HT1080 (cell line): ENCODE results near the gene LTF. TPM values are rescaled to one million over a fixed set of nuclear protein-coding genes. Genes with fewer than 3 reads are reported as not detected.
"Not testable (repeated sequence)": the region's sequence is repeated elsewhere in the genome, so short reads cannot be mapped to it uniquely, and the experiment has no call there.

Experiments
- DNase-seq: peaks from one replicate; pipeline ENCODE4 v3.0.0-alpha.2; 2015; ENCODE audit warnings: low read depth
- total RNA-seq: library from RNA; depleted of rRNA; stranded (reverse); fragments of >200 nt; shearing (Covaris generic); gene quantifications from 2 replicates; pipeline ENCODE4 v1.2.3, GENCODE V29; 2014

LTF gene
- total RNA-seq, 1 experiment from 2014 or later: 0.16 TPM

GRCh38 chr3:46416811-46417510 lies 47.7 kb downstream of the LTF start:
- no peak for DNase-seq

DNA sequence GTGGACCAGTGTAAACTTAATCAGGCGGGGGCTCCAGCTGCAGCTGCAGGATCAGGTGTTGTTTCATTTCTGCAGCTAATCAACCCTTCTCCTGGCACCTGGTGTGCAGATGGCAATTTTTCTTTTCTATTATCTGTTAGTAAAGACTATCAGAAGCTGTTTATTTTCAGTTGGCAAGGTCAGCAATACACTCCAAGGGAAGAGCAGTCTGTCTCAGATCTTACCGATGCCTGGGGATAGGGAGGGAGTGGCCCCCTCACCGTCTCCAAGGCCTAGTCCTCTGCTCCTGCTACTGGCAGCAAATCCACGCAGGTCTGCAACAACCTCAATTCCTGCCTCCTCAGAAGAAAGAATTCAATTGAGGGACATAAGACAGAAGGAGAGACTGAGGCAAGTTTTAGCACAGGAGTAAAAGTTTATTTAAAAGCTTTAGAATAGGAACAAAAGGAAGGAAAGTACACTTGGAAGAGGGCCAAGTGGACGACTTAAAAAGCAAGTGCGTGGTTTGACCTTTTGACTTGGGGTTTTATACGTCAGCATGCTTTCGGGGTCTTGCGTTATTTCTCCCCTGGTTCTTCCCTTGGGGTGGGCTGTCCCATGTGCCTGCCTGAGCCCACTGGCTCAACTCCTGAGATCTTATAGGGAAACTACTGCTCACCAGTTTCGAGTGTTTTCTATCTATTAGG lies 48.4 kb downstream of the LTF start:
- DNase-seq: no peak

DNA sequence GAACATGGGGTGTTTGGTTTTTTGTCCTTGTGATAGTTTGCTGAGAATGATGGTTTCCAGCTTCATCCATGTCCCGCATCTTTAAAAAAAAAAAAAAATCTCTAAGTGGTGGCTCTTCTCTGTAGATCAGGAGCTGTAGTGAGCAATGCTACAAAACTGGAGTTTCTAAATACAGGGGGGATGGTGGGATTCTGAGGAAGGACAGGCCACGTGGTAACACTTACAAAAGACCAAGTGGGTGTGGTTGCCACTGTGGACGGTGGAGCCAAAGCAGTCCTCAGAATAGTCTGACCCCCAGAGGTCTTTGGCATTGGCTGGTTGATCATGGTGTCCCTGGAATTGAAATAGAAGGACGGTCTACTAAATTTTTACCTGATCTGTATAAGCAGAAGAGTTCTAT lies 50.0 kb downstream of the LTF start:
- no peak for DNase-seq

GRCh38 chr3:46413951-46414350 lies 50.8 kb downstream of the LTF start:
- no peak for DNase-seq

DNA sequence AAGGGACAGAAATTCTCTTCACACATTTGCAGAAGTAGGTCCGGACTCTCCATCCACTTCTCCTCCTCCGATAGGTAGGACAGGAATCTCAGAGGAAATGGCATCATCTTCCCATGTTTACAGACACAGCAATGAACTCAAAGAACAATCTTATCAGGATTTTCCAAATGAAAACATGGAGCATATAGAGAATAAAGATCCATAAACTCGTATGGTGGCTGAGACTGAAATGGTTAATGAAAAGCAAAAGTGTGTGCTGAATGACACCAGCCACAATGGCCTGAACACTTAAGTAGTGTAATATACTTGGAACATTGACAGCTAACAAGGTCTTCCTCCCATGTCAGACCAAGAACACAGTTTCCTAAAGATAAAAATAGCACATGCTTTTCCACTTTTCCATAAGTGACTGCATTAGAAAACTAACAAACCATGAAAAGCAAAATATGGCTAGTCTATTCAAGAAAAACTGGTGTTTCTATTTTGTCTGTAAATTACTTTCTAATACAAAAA lies 51.9 kb downstream of the LTF start:
- no peak for DNase-seq

DNA sequence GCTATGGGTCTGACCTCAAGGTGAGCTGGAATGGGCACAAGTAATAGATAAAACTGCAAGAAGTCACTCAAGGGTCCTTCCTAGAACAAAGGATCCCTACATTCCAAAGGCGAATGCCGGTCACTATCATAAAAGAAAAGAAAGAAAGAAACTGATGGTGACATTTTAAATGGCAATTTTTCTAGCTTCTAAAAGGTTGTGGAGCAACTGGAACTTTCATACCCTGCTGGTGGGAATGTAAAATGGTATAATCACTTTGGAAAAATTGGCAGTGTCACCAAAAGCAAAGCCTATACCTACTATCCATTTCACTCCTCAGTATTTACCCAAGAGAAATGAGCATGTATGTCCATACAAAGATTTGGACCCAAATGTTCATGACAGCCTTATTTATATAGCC lies 53.4 kb downstream of the LTF start:
- no peak for DNase-seq

GRCh38 chr3:46410669-46411068 lies 54.0 kb downstream of the LTF start:
- DNase-seq: no peak

DNA sequence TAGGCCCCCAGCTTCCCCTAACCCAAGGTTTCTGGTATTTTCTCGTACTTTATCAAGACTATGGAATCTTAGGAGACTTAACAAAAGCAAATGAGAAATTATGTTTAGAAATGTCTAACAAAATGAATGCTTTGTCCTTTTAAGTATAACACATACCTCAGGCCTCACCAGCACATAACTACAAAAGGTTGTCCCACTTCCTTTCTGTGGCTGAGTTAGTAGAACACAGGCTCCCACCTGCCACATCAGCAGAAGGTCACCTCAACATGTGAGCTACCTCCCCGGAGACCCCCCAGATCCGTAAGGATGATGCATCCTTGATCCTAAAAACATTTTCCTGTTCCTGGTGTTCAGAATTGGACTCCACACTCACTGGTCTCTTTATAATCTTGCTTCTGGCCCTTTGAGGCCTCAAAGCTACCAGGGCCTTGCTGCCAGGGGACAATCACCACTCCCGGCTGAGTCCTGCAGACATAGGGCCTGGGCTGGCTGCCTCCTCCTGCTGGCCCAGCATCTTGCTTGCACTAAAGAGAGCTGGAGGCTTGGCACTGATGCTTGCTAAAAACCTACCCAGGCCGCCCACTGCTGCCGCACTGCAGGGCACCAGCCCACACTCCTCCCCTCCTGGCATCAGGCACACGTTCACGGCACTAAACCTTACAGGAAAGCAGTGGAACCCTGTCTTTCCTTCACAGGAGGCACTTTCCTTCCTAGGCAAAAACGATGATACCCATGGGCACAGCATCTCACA lies 54.8 kb downstream of the LTF start:
- DNase-seq: no peak

GRCh38 chr3:46408853-46409252 lies 55.9 kb downstream of the LTF start:
- DNase-seq: no peak

- no peak for DNase-seq
These were observed 56.7 kb downstream of the LTF start for GRCh38 chr3:46407970-46408369.

GRCh38 chr3:46406788-46407611 lies 57.7 kb downstream of the LTF start, which contains the start of the genes CCR5AS and CCRL2:
Gene CCR5AS (minus strand): TSS chr3:46407066.
Gene CCRL2 (plus strand): TSS chr3:46407259. CDS start chr3:46408080, 821 bp downstream.
- peak; percentile 80 for DNase-seq

DNA sequence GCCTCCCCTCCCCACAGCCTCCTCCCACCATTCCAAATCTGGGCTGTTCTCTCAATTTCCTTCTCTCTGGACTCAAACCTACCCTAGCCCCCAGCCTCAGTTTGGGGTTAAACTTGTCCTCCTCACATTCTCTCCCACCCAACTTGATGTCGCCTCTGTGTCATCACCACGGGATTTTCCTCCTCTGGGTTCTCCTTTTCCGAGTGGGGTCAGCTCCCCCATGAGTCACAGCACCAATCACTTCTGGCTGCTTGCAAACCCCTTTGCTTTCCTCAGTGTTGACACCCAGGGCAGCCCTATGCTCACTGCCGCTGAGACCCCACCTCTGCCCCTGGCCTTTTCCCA lies 58.3 kb downstream of the LTF start:
- DNase-seq: no peak

DNA sequence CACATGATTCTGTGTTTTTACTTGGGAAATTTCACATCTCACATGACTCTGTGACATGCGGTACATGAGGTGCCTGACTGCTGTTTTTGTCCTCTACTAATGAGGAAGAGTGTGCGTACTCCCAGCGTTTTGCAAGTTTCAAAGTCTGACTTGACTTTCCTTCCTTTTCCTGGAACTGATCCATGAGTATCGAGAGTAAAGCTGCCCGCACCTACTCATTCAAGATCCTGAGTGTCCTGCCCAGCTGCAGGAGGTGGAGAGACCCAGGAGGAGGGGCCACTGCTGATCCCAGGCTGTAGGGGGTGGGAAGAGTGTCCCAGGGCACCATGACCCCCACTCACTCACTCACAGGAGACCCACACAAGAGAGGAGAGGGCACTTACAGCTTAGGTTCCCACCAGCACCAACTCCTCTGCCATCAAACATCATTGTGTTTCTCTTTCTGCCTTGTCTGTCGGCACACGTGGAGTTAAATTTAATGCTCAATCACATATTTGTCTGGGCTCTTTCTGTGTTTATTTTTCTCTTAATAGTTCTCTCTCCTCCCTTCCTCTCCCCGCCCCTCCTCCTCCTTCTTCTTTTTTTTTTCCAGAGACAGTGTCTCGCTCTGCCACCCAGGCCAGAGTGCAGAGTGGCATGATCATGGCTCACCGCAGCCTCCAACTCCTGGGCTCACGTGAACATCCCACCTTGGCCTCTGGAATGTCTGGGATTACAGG lies 59.2 kb downstream of the LTF start:
- no peak for DNase-seq

DNA sequence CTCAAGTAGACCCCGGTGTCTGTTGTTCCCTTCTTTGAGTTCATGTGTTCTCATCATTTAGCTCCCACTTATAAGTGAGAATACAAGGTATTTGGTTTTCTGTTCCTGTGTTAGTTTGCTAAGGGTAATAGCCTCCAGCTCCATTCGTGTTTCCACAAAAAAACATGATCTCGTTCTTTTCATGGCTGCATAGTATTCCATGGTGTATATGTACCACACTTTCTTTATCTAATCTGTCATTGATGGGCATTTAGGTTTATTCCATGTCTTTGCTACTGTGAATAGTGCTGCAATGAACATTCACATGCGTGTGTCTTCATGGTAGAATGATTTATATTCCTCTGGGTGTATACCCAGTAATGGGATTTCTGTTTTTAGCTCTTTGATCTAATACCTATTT lies 61.8 kb downstream of the LTF start:
- not testable (repeated sequence) for DNase-seq

GRCh38 chr3:46401579-46401978 lies 63.1 kb downstream of the LTF start:
- DNase-seq: no peak

- no peak for DNase-seq
These were observed 63.9 kb downstream of the LTF start for GRCh38 chr3:46400846-46401245.

DNA sequence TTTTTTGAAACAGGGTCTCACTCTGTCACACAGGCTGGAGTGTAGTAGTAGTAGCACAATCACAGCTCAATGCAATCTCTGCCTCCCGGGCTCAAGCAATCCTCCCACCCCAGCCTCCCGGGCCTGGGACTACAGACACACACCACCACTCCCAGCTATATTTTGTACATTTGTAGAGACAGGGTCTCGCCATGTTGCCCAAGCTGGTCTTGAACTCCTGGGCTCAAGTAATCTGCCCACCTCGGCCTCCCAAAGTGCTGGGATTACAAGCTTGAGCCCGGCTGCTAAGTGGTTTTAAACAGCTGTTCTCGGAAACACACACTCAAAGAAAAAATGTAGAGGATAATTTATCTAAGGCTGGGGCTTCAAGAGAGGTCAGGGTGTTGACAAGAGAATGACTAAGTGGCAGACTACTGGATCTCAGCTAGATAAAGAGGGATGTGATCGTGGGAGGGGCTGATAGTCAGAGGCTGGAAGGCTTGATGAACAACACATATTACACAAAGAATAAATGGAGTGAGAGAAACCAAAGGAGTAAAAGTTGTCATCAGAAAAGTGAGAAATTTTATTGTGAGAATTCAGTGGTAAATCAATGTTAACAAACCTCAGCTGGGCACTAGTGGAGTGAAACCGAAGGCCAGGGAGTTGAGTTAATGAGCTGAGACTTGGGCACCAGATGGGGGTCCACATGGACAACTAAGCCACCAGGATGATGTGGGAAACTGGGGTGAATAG lies 64.5 kb downstream of the LTF start:
- peak; percentile 71 for DNase-seq

DNA sequence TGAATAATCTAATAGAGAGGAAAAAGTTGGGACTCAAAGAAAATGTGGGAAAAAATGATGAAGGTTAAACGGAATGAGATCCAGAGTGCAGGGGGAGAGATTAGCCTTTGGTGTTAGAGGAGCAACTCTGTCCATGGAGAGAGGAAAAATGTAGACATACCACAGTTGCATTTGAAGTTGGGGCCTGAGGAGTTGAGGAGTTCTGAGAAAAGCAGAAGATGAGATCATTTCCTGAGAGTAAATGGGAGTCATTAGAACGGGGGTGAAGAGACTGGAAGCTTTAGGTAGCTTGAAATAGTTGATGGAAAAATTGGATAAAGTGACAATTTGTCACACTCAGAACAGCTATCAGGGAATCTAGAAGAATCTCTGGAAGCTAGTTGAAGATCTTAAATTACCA lies 65.1 kb downstream of the LTF start:
- DNase-seq: peak; percentile 66

DNA sequence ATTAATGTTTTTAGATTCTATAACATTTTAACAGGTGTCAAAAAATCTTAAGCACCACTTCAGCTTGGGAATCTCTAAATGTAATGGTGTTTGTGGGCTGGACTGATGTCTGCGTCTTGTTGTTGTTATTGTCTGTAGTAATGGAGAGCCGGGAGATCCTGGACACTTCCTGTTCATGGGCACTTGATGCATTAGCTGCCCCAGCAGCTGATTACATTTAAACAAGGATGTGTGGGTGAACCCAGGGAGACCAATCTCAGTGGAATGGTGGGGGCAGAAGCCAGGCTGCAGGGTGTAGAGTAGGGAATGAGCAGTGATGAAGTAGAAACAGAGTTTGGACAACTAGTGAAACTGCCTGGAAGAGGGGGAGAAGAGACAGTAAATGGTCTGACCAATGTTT lies 65.6 kb downstream of the LTF start:
- DNase-seq: no peak
